ENCODE data around the gene KDR.

KDR gene

GRCh38 chr4:55111601-55112000 lies 13.8 kb downstream of the KDR start:
- Histone ChIP-seq H3K27me3 (no peaks in the 10 kb centered on the region), H3K36me3 (no peaks in the 10 kb centered on the region), H3K4me3 (ENCODE audit: low read depth in 1 of 2, low read length in 1 of 2) (no peak overlapping the region), H3K9me3 (no peaks in the 10 kb centered on the region), H3K4me1 (ENCODE audit: control insufficient read depth in 1 of 2, insufficient read depth in 1 of 2, low read depth in 1 of 2, low read length in 1 of 2) (no peaks in the 10 kb centered on the region), H3K27ac (no peak overlapping the region)
- TF ChIP-seq, protein P1, sequence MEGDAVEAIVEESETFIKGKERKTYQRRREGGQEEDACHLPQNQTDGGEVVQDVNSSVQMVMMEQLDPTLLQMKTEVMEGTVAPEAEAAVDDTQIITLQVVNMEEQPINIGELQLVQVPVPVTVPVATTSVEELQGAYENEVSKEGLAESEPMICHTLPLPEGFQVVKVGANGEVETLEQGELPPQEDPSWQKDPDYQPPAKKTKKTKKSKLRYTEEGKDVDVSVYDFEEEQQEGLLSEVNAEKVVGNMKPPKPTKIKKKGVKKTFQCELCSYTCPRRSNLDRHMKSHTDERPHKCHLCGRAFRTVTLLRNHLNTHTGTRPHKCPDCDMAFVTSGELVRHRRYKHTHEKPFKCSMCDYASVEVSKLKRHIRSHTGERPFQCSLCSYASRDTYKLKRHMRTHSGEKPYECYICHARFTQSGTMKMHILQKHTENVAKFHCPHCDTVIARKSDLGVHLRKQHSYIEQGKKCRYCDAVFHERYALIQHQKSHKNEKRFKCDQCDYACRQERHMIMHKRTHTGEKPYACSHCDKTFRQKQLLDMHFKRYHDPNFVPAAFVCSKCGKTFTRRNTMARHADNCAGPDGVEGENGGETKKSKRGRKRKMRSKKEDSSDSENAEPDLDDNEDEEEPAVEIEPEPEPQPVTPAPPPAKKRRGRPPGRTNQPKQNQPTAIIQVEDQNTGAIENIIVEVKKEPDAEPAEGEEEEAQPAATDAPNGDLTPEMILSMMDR (IDR thresholded peaks at IDR 0.05), result no peak

DNA sequence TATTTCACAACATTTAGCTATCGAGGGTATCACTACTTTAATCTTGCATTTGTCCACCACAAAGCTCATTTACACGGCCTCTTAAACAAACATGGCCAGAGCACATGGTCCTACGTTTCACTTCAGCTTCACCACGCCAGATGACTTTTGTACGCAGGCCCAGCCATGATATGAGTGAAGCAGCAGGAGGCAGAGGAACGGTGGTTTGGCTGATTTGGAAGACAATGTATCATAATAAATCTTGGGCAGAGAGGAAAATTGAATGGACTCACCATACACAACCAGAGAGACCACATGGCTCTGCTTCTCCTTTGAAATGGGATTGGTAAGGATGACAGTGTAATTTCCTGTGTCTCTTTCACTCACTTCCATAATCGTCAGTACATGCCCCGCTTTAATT lies 15.3 kb downstream of the KDR start:
- H3K27ac ChIP-seq, result no peak overlapping the region
- TF ChIP-seq, protein P1 (IDR thresholded peaks at IDR 0.05), result no peak
- no peak overlapping the region for H3K4me3 ChIP-seq (ENCODE audit: low read depth in 1 of 2, low read length in 1 of 2)
- H3K9me3 ChIP-seq, result no peaks in the 10 kb centered on the region
- H3K36me3 ChIP-seq, result no peaks in the 10 kb centered on the region
- H3K27me3 ChIP-seq, result no peaks in the 10 kb centered on the region
- H3K4me1 ChIP-seq (ENCODE audit: control insufficient read depth in 1 of 2, insufficient read depth in 1 of 2, low read depth in 1 of 2, low read length in 1 of 2), result no peaks in the 10 kb centered on the region

DNA sequence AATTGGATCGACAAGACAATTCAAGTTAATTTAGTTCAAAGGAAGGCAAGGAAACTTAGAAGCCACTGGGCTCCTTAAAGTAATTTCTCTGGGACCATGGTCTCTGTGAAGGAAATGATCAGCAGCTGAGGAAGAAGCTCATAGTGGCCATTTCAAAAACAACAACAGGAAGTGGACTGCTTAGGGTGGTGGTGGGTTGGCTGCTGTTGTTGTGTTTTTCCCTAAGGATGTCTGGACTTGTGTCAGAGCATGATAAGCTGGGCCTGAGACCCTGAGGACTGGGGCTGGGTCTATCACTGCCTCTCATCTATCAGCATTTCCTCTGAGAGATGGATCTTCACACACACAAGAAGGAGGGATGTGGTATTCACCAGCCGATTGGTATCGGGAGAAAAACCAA lies 18.3 kb downstream of the KDR start:
- Histone ChIP-seq H3K27me3 (no peaks in the 10 kb centered on the region), H3K4me1 (ENCODE audit: control insufficient read depth in 1 of 2, insufficient read depth in 1 of 2, low read depth in 1 of 2, low read length in 1 of 2) (no peaks in the 10 kb centered on the region), H3K9me3 (no peaks in the 10 kb centered on the region), H3K36me3 (no peaks in the 10 kb centered on the region), H3K4me3 (ENCODE audit: low read depth in 1 of 2, low read length in 1 of 2) (no peak overlapping the region), H3K27ac (no peak overlapping the region)
- TF ChIP-seq, protein P1 (IDR thresholded peaks at IDR 0.05), result no peak

DNA sequence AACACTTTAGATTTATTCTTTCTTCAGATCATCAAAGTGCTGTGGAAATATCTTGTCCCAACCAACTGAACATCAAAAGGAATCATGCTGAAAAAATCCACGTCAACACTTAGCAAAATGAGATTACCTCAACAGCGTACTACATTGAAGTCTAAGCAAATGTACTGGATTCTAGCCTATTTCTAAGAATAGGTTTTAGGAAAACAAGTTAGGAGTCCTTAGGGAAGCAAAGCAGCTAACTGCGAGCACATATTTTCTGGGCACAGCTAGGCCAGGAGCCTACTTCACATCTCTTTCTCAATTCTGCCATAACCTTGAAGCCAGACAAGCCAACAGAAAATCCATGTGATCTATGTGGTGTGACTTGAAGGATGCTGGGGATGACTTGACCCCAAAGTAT lies 22.2 kb downstream of the KDR start:
- Histone ChIP-seq H3K4me1 (ENCODE audit: control insufficient read depth in 1 of 2, insufficient read depth in 1 of 2, low read depth in 1 of 2, low read length in 1 of 2) (no peaks in the 10 kb centered on the region), H3K9me3 (no peaks in the 10 kb centered on the region), H3K27ac (no peak overlapping the region), H3K4me3 (ENCODE audit: low read depth in 1 of 2, low read length in 1 of 2) (no peak overlapping the region), H3K27me3 (no peaks in the 10 kb centered on the region), H3K36me3 (no peaks in the 10 kb centered on the region)
- TF ChIP-seq, protein P1 (IDR thresholded peaks at IDR 0.05), result no peak

GRCh38 chr4:55099816-55100215 lies 25.6 kb downstream of the KDR start:
- no peak overlapping the region for H3K27ac ChIP-seq
- no peak overlapping the region for H3K4me3 ChIP-seq (ENCODE audit: low read depth in 1 of 2, low read length in 1 of 2)
- H3K9me3 ChIP-seq, result no peaks in the 10 kb centered on the region
- no peaks in the 10 kb centered on the region for H3K27me3 ChIP-seq
- H3K4me1 ChIP-seq (ENCODE audit: control insufficient read depth in 1 of 2, insufficient read depth in 1 of 2, low read depth in 1 of 2, low read length in 1 of 2), result no peaks in the 10 kb centered on the region
- TF ChIP-seq, protein P1 (IDR thresholded peaks at IDR 0.05), result no peak
- H3K36me3 ChIP-seq, result no peaks in the 10 kb centered on the region

Measured in neutrophil (primary cell).